Measurements from ENCODE around the gene FAM161A. TPM values are rescaled to one million over a fixed set of nuclear protein-coding genes. Genes with fewer than 3 reads are reported as not detected.

FAM161A gene, protein sequence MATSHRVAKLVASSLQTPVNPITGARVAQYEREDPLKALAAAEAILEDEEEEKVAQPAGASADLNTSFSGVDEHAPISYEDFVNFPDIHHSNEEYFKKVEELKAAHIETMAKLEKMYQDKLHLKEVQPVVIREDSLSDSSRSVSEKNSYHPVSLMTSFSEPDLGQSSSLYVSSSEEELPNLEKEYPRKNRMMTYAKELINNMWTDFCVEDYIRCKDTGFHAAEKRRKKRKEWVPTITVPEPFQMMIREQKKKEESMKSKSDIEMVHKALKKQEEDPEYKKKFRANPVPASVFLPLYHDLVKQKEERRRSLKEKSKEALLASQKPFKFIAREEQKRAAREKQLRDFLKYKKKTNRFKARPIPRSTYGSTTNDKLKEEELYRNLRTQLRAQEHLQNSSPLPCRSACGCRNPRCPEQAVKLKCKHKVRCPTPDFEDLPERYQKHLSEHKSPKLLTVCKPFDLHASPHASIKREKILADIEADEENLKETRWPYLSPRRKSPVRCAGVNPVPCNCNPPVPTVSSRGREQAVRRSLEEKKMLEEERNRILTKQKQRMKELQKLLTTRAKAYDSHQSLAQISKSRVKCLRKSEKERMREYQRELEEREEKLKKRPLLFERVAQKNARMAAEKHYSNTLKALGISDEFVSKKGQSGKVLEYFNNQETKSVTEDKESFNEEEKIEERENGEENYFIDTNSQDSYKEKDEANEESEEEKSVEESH
- total RNA-seq = 1 to 10 TPM; 2.8 to 8.0 (median 5.7) TPM

DNA sequence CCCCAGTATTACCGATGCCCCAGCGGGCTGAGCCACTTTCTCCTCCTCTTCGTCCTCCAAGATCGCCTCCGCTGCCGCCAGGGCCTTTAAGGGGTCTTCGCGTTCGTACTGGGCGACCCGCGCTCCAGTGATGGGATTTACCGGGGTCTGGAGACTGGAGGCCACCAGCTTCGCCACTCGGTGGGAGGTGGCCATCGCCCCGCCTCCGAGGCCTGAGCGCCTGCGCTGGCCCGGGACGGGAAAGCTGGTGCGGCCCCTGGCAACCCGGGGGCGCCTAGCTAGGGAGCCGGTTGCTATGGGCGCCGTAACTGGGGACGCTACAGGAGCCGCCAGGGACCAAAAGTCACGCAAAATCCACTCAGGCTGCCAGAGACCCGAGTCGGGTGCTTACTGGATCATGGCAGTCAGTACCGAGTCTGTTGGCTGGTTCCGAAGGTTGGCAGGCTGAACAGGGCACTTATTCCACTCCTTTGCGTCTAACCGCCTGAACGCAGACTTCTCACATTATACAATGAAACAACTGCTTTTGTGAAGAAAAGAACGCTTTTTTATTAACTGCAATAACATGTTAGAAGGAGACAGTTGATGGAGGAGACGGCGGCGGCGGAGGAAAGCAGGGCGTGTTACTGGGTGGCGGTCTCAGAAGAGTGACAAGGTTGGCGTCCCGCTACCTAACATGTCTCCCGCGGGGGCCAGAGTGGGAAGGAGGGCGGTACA is at the start of gene FAM161A:
Gene FAM161A (minus strand): TSS at position 214 of the 717 bp plus-strand sequence. CDS start 19 bp downstream, at position 195.
- Histone ChIP-seq H3K36me3 (no peaks in the 10 kb centered on the region), H3K27ac (peak within 1 kb of the TSS; percentile 74 to 95 (median 86)), H3K4me3 (peak within 1 kb of the TSS; percentile 56 to 76 (median 66)), H3K27me3 (no peaks in the 10 kb centered on the region), H3K4me1 (peaks cover 0 to 20% (median 5%) of the 10 kb centered on the region in 4 donors), H3K9me3 (no peaks in the 10 kb centered on the region)
- peak; percentile 77 to 82 for DNase-seq (ENCODE audit: low spot score in 2 of 2)
- 0 to 1% methylated on average over 45 of the region's 50 CpGs for WGBS, 2 donors
- TF ChIP-seq POLR2A (IDR thresholded peaks at IDR 0.05) (peak; percentile 32 to 58), EP300 (IDR thresholded peaks at IDR 0.05) (peak; percentile 72 to 89)
- TF ChIP-seq, protein P1, sequence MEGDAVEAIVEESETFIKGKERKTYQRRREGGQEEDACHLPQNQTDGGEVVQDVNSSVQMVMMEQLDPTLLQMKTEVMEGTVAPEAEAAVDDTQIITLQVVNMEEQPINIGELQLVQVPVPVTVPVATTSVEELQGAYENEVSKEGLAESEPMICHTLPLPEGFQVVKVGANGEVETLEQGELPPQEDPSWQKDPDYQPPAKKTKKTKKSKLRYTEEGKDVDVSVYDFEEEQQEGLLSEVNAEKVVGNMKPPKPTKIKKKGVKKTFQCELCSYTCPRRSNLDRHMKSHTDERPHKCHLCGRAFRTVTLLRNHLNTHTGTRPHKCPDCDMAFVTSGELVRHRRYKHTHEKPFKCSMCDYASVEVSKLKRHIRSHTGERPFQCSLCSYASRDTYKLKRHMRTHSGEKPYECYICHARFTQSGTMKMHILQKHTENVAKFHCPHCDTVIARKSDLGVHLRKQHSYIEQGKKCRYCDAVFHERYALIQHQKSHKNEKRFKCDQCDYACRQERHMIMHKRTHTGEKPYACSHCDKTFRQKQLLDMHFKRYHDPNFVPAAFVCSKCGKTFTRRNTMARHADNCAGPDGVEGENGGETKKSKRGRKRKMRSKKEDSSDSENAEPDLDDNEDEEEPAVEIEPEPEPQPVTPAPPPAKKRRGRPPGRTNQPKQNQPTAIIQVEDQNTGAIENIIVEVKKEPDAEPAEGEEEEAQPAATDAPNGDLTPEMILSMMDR (IDR thresholded peaks at IDR 0.05) = peak in 1 of 5 experiments; percentile 24

DNA sequence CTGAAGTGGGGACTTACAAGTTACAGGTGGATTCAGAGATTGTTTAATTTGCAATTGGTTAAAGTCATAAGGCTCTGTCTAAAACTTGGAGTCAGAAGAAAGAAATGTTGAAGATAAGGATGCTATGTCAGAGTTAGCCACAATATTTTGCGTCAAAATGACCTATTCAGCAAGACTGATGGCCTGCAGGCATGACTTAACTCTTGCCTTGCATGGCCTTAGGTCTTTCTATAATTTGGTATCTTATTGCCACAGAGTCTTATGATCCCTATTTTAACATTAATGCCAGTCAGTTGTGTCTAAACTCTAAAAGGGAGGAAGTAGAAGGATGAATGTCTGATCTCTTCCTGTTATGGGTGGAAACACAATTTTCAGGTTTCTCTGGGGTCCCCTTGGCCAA is 46.4 kb upstream of the FAM161A start:
- H3K4me1 ChIP-seq = peaks cover 0 to 7% (median 0%) of the 10 kb centered on the region in 4 donors
- no peaks in the 10 kb centered on the region for H3K9me3 ChIP-seq
- TF ChIP-seq EP300 (IDR thresholded peaks at IDR 0.05) = no peak
- H3K36me3 ChIP-seq = no peaks in the 10 kb centered on the region
- no peak overlapping the region for H3K4me3 ChIP-seq
- no peak overlapping the region for H3K27ac ChIP-seq
- no peaks in the 10 kb centered on the region for H3K27me3 ChIP-seq
- DNase-seq (ENCODE audit: low spot score in 2 of 2) = no peak
- 46 to 50% methylated on average over 1 of the region's 1 CpG for WGBS, 2 donors

DNA sequence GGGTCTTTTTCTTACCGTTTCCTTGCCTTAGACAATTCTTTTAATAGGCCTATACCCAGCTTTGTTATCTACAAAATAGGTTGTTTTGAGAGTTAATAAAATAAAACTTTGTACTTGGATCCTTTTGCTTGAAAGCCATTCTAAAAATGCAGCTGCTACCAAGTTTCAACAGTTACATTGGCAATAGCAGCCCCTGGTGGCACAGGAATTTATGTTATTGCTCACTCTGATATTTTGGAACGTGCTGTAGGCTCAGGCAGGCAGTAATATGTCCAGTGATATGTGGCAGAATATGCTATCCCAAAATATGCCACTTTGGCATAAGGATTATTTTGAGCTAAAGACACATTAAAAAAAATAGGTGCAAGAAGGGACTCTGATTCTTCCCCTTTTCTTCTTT is 45.0 kb upstream of the FAM161A start:
- WGBS, 2 donors = 25 to 33% methylated on average over 2 of the region's 2 CpGs
- DNase-seq (ENCODE audit: low spot score in 2 of 2) = no peak
- no peak for TF ChIP-seq EP300 (IDR thresholded peaks at IDR 0.05)
- TF ChIP-seq POLR2A (IDR thresholded peaks at IDR 0.05) = no peak
- TF ChIP-seq, protein P1 (IDR thresholded peaks at IDR 0.05) = peak in 1 of 5 experiments; percentile 8
- no peaks in the 10 kb centered on the region for H3K4me1 ChIP-seq
- no peaks in the 10 kb centered on the region for H3K27me3 ChIP-seq
- H3K4me3 ChIP-seq = no peak overlapping the region
- no peaks in the 10 kb centered on the region for H3K36me3 ChIP-seq
- H3K9me3 ChIP-seq = no peaks in the 10 kb centered on the region
- H3K27ac ChIP-seq = no peak overlapping the region

DNA sequence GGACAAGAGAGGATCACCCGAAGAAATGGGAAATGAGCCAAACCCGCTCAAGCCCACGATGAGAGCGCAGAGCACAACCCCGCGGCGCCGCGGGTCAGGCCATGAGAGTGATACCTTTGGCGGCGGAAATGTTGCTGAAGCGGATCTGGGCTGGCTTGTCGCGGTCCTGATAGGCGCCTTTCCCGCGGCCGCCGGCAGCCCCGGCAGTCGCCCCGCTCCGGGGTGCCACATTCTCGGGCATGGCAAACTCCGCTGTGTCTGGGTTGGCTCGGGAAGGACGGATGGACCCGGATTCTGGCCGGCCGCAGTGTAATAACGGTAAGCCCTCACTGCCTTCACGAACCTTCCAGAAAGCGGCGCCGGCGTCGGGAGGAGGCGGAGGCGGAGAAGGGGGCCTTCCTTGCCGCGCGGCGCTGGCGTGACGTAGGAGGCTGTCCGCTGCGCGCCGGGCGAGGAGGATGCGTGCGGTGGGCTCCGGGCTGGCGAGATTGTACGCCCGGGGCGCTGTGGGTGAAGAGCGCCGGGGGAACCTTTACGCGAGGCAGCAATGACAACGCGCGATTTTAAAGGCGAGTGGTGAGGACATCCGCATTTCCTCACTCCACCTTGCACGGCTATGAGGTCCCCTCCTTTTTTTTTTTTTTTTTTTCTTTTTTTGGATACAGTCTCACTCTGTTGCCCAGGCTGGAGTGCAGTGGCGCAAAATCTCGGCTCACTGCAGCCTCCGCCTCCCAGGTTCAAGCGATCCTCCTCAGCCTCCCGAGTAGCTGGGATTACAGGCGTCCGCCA is 34.6 kb upstream of the FAM161A start, which contains the start of gene CCT4:
Gene CCT4 (minus strand): TSS at position 390 of the 789 bp plus-strand sequence. CDS start 149 bp downstream, at position 241.
- 1 to 2% methylated on average over 64 to 74 of the region's 74 CpGs for WGBS, 2 donors

More for the DNA sequence above, 34.6 kb upstream of the FAM161A start, which contains the start of gene CCT4:
- Histone ChIP-seq H3K27me3 (no peaks in the 10 kb centered on the region), H3K4me1 (peaks cover 0 to 20% (median 9%) of the 10 kb centered on the region in 4 donors), H3K36me3 (peaks cover 0 to 19% (median 5%) of the 10 kb centered on the region in 3 donors), H3K9me3 (no peaks in the 10 kb centered on the region), H3K4me3 (peak within 1 kb of the TSS; percentile 68 to 93 (median 87)), H3K27ac (peak within 1 kb of the TSS; percentile 88 to 98 (median 92))
- peak; percentile 72 to 87 for DNase-seq (ENCODE audit: low spot score in 2 of 2)
- TF ChIP-seq, protein P1 (IDR thresholded peaks at IDR 0.05) = peak in 1 of 5 experiments; percentile 51
- TF ChIP-seq EP300 (IDR thresholded peaks at IDR 0.05) (peak; percentile 97 to 99), POLR2A (IDR thresholded peaks at IDR 0.05) (peak; percentile 45 to 90)
